Trophoblast cell (in vitro differentiated cells and primary cell): ENCODE data around the gene RPS28.
A peak's percentile ranks its signal among the peaks of the same experiment; 100 is the strongest.

Source experiments
- DNase-seq, 2 donors: peaks; one replicate each; pipeline ENCODE4 v3.0.0-alpha.2; 2016
- H2AFZ ChIP-seq: 2 replicates; pipeline ENCODE4 v1.6.1; 2013; ENCODE audit warnings: low read length, moderate library complexity, mild to moderate bottlenecking; ENCODE audit not compliant: insufficient read depth, poor library complexity
- H2AK5ac ChIP-seq: 2 replicates; pipeline ENCODE4 v1.6.1; 2013; ENCODE audit warnings: mild to moderate bottlenecking, low read length
- H2BK120ac ChIP-seq: 2 replicates; pipeline ENCODE4 v1.6.1; 2013; ENCODE audit warnings: low read length, mild to moderate bottlenecking, moderate library complexity; ENCODE audit not compliant: insufficient read depth, poor library complexity
- H2BK12ac ChIP-seq: 2 replicates; pipeline ENCODE4 v1.6.1; 2013; ENCODE audit warnings: mild to moderate bottlenecking, low read length, moderate library complexity
- H2BK5ac ChIP-seq: 2 replicates; pipeline ENCODE4 v1.6.1; 2013; ENCODE audit warnings: low read length, low read depth, moderate library complexity, mild to moderate bottlenecking; ENCODE audit not compliant: poor library complexity
- H3K14ac ChIP-seq: 2 replicates; pipeline ENCODE4 v1.6.1; 2013; ENCODE audit warnings: mild to moderate bottlenecking, low read length
- H3K18ac ChIP-seq: 2 replicates; pipeline ENCODE4 v1.6.1; 2013; ENCODE audit warnings: mild to moderate bottlenecking, low read length
- H3K23ac ChIP-seq: 2 replicates; pipeline ENCODE4 v1.6.1; 2013; ENCODE audit warnings: low read length
- H3K27ac ChIP-seq: 2 replicates; pipeline ENCODE4 v1.5.1; 2013; ENCODE audit warnings: low read depth, mild to moderate bottlenecking, inconsistent platforms, low read length, moderate library complexity
- H3K27me3 ChIP-seq: 2 replicates; pipeline ENCODE4 v1.6.1; 2013; ENCODE audit warnings: inconsistent platforms, mild to moderate bottlenecking, low read length, moderate library complexity; ENCODE audit not compliant: insufficient read depth
- H3K36me3 ChIP-seq, 2 experiments: 1 replicate in 1 of 2; 2 replicates in 1 of 2; pipeline ENCODE4 v1.6.1; 2013; ENCODE audit warnings: low read length in 2 of 2, mild to moderate bottlenecking in 2 of 2, moderate library complexity in 1 of 2; ENCODE audit not compliant: insufficient read depth in 2 of 2, control insufficient read depth in 1 of 2
- H3K4ac ChIP-seq: 2 replicates; pipeline ENCODE4 v1.6.1; 2013; ENCODE audit warnings: low read depth, mild to moderate bottlenecking, low read length, moderate library complexity
- H3K4me1 ChIP-seq, 2 experiments: 1 replicate in 1 of 2; 2 replicates in 1 of 2; pipeline ENCODE4 v1.6.1; 2013; ENCODE audit warnings: low read length in 2 of 2, mild to moderate bottlenecking in 2 of 2, moderate library complexity in 1 of 2; ENCODE audit not compliant: insufficient read depth in 2 of 2, control insufficient read depth in 1 of 2
- H3K4me2 ChIP-seq: 2 replicates; pipeline ENCODE4 v1.6.1; 2013; ENCODE audit warnings: inconsistent platforms, mild to moderate bottlenecking, low read length, moderate library complexity
- H3K4me3 ChIP-seq: 2 replicates; pipeline ENCODE4 v1.5.1; 2013; ENCODE audit warnings: mild to moderate bottlenecking, low read depth, low read length, inconsistent platforms
- H3K79me1 ChIP-seq: one replicate; pipeline ENCODE4 v1.6.1; 2013; ENCODE audit warnings: low read length
- H3K79me2 ChIP-seq: 2 replicates; pipeline ENCODE4 v1.6.1; 2013; ENCODE audit warnings: low read length, mild to moderate bottlenecking; ENCODE audit not compliant: control insufficient read depth, insufficient read depth, poor library complexity
- H3K9ac ChIP-seq: 2 replicates; pipeline ENCODE4 v1.6.1; 2013; ENCODE audit warnings: mild to moderate bottlenecking, low read length
- H3K9me3 ChIP-seq: 2 replicates; pipeline ENCODE4 v1.6.1; 2013; ENCODE audit warnings: low read depth, mild to moderate bottlenecking, control low read depth, inconsistent platforms, low read length; ENCODE audit not compliant: insufficient read depth
- H4K12ac ChIP-seq: 2 replicates; pipeline ENCODE4 v1.6.1; 2013; ENCODE audit warnings: low read depth, mild to moderate bottlenecking, low read length, moderate library complexity
- H4K8ac ChIP-seq: 2 replicates; pipeline ENCODE4 v1.6.1; 2013; ENCODE audit warnings: low read depth, mild to moderate bottlenecking, low read length, moderate library complexity
- H4K91ac ChIP-seq: one replicate; pipeline ENCODE4 v1.6.1; 2013; ENCODE audit warnings: low read depth, mild to moderate bottlenecking, low read length, moderate library complexity
- WGBS: extraction: QIAGEN DNeasy Blood & Tissue Kit; methylation state at CpG from one replicate; pipeline ENCODE4 v1.1.7; 2013; ENCODE audit warnings: missing lambda C conversion rate; ENCODE audit not compliant: insufficient read length, insufficient coverage; ENCODE audit errors: extremely low coverage; 5-methylcytosine and 5-hydroxymethylcytosine counted together

Gene RPS28

GRCh38 chr19:8335343-8336071 is 14.2 kb downstream of the RPS28 start:
- DNase-seq, result no peak
- H3K18ac ChIP-seq, result no peak overlapping the region
- no CpG with 5 or more reads among the region's 79 CpGs for WGBS
- H3K14ac ChIP-seq, result no peak overlapping the region
- H4K12ac ChIP-seq, result no peak overlapping the region
- no peak overlapping the region for H2BK5ac ChIP-seq
- no peaks in the 10 kb centered on the region for H3K9me3 ChIP-seq
- H3K27ac ChIP-seq, result no peak overlapping the region
- peak overlapping the region; percentile 8 for H3K4me3 ChIP-seq
- peak overlapping the region; percentile 62 for H3K4me2 ChIP-seq
- no peak overlapping the region for H3K4ac ChIP-seq
- no peak overlapping the region for H2BK120ac ChIP-seq
- H4K91ac ChIP-seq, result no peak overlapping the region
- no peaks in the 10 kb centered on the region for H3K79me2 ChIP-seq
- H3K36me3 ChIP-seq, result no peaks in the 10 kb centered on the region
- peaks cover 10 to 12% of the 10 kb centered on the region in 2 experiments for H3K4me1 ChIP-seq
- peaks cover 2% of the 10 kb centered on the region for H3K79me1 ChIP-seq
- peak overlapping the region; percentile 48 for H2AFZ ChIP-seq
- H2BK12ac ChIP-seq, result no peak overlapping the region
- peaks cover 33% of the 10 kb centered on the region for H3K27me3 ChIP-seq
- no peak overlapping the region for H3K9ac ChIP-seq
- H4K8ac ChIP-seq, result no peak overlapping the region
- H3K23ac ChIP-seq, result no peak overlapping the region
- no peak overlapping the region for H2AK5ac ChIP-seq

- no peak overlapping the region for H3K4me2 ChIP-seq
- no peak overlapping the region for H3K23ac ChIP-seq
- no peaks in the 10 kb centered on the region for H3K36me3 ChIP-seq
- no peak overlapping the region for H3K9ac ChIP-seq
- no peak overlapping the region for H3K27ac ChIP-seq
- H4K8ac ChIP-seq, result no peak overlapping the region
- no peaks in the 10 kb centered on the region for H3K9me3 ChIP-seq
- H3K14ac ChIP-seq, result no peak overlapping the region
- H2BK120ac ChIP-seq, result no peak overlapping the region
- no peak overlapping the region for H3K18ac ChIP-seq
- H2AFZ ChIP-seq, result no peak overlapping the region
- H3K4me3 ChIP-seq, result no peak overlapping the region
- H3K27me3 ChIP-seq, result peaks cover 33% of the 10 kb centered on the region
- DNase-seq, result no peak
- H2BK12ac ChIP-seq, result no peak overlapping the region
- H3K79me1 ChIP-seq, result peaks cover 2% of the 10 kb centered on the region
- no peak overlapping the region for H2BK5ac ChIP-seq
- H3K4me1 ChIP-seq, result peaks cover 10 to 12% of the 10 kb centered on the region in 2 experiments
- H4K91ac ChIP-seq, result no peak overlapping the region
- no peaks in the 10 kb centered on the region for H3K79me2 ChIP-seq
- WGBS, result no CpG with 5 or more reads among the region's 27 CpGs
- no peak overlapping the region for H4K12ac ChIP-seq
- H2AK5ac ChIP-seq, result no peak overlapping the region
- no peak overlapping the region for H3K4ac ChIP-seq
Measured at GRCh38 chr19:8336072-8336569, 14.8 kb downstream of the RPS28 start.

- no peak for DNase-seq
- H3K79me2 ChIP-seq, result no peaks in the 10 kb centered on the region
Measured at GRCh38 chr19:8336660-8337059, 15.4 kb downstream of the RPS28 start.

GRCh38 chr19:8337728-8338127 is 16.4 kb downstream of the RPS28 start:
- Histone ChIP-seq H3K18ac (no peak overlapping the region), H3K4me2 (no peak overlapping the region), H3K9me3 (no peaks in the 10 kb centered on the region), H3K79me2 (peaks cover 1% of the 10 kb centered on the region), H3K4me1 (peaks cover 12 to 14% of the 10 kb centered on the region in 2 experiments), H4K91ac (no peak overlapping the region), H3K4me3 (peak overlapping the region; percentile 14), H3K79me1 (peaks cover 2% of the 10 kb centered on the region), H2BK5ac (no peak overlapping the region), H2AFZ (no peak overlapping the region), H3K27ac (no peak overlapping the region), H4K12ac (no peak overlapping the region), H4K8ac (no peak overlapping the region), H3K14ac (no peak overlapping the region), H3K36me3 (no peaks in the 10 kb centered on the region), H3K4ac (no peak overlapping the region), H2BK120ac (no peak overlapping the region), H2AK5ac (no peak overlapping the region), H3K9ac (no peak overlapping the region), H2BK12ac (no peak overlapping the region), H3K27me3 (peaks cover 38% of the 10 kb centered on the region), H3K23ac (no peak overlapping the region)
- no peak for DNase-seq
- WGBS, result no CpG with 5 or more reads among the region's 7 CpGs

More at GRCh38 chr19:8336660-8337059, 15.4 kb downstream of the RPS28 start:
- Histone ChIP-seq H3K36me3 (no peaks in the 10 kb centered on the region), H3K79me1 (peaks cover 2% of the 10 kb centered on the region), H3K4me3 (no peak overlapping the region), H3K27me3 (peaks cover 33% of the 10 kb centered on the region), H2AK5ac (no peak overlapping the region), H3K27ac (no peak overlapping the region), H4K12ac (no peak overlapping the region), H2BK120ac (no peak overlapping the region), H3K14ac (no peak overlapping the region), H4K8ac (no peak overlapping the region), H3K18ac (no peak overlapping the region), H2BK5ac (no peak overlapping the region), H3K4ac (no peak overlapping the region), H3K4me2 (no peak overlapping the region), H3K9me3 (no peaks in the 10 kb centered on the region), H2BK12ac (no peak overlapping the region), H3K4me1 (peaks cover 10 to 12% of the 10 kb centered on the region in 2 experiments), H2AFZ (no peak overlapping the region), H4K91ac (no peak overlapping the region), H3K9ac (no peak overlapping the region), H3K23ac (no peak overlapping the region)
- no CpG with 5 or more reads among the region's 8 CpGs for WGBS
